ENCODE data around the gene U2SURP. TPM values are rescaled to one million over a fixed set of nuclear protein-coding genes. Genes with fewer than 3 reads are reported as not detected.
"Not testable (repeated sequence)": the region's sequence is repeated elsewhere in the genome, so short reads cannot be mapped to it uniquely, and the experiment has no call there.

Gene U2SURP
- total RNA-seq, 2 experiments from 2014 or later, result 111 to 123 TPM

GRCh38 chr3:143001034-143001368 lies 369 bp upstream of the U2SURP start:
- H3K36me3 Mint-ChIP-seq (ENCODE audit: low read depth), result peaks cover 4% of the 10 kb centered on the region
- peak overlapping the region; percentile 99 for H3K27ac Mint-ChIP-seq
- H3K4me3 Mint-ChIP-seq, result peak overlapping the region; percentile 89
- ChIA-PET CTCF (interaction anchor here (0.8 to 2.4 kb wide), 5 partner anchors 10 to 53 kb away, joined by 3 to 9 read pairs (median 3); no protein-coding TSS in a partner anchor), POLR2A (interaction anchor here (0.6 to 1.1 kb wide), 5 partner anchors 10 to 422 kb away, joined by 3 to 5 read pairs (median 4); partner anchors contain the start of gene ATR)
- peaks cover 4% of the 10 kb centered on the region for H3K27me3 Mint-ChIP-seq
- H3K4me1 Mint-ChIP-seq, result peaks cover 34% of the 10 kb centered on the region
- peak; percentile 71 for DNase-seq
- H3K9me3 Mint-ChIP-seq, result no peaks in the 10 kb centered on the region

- Mint-ChIP-seq H3K27ac (peak overlapping the region; percentile 99), H3K4me3 (peak overlapping the region; percentile 89), H3K36me3 (ENCODE audit: low read depth) (peaks cover 4% of the 10 kb centered on the region), H3K27me3 (peaks cover 4% of the 10 kb centered on the region), H3K4me1 (peaks cover 46% of the 10 kb centered on the region), H3K9me3 (no peaks in the 10 kb centered on the region)
- CTCF ChIA-PET, result interaction anchor here (0.6 to 2.4 kb wide), 11 partner anchors 9 to 857 kb away, joined by 3 to 9 read pairs (median 3); no protein-coding TSS in a partner anchor
- POLR2A ChIA-PET, result no interaction called here
- peak; percentile 22 for DNase-seq
Observed at GRCh38 chr3:143002083-143002712, 828 bp downstream of the U2SURP start.

GRCh38 chr3:143002727-143003126 lies 1.4 kb downstream of the U2SURP start:
- Mint-ChIP-seq H3K36me3 (ENCODE audit: low read depth) (peaks cover 6% of the 10 kb centered on the region), H3K27ac (peak overlapping the region; percentile 99), H3K9me3 (no peaks in the 10 kb centered on the region), H3K27me3 (peaks cover 4% of the 10 kb centered on the region), H3K4me1 (peaks cover 48% of the 10 kb centered on the region), H3K4me3 (peak overlapping the region; percentile 89)
- DNase-seq, result no peak
- CTCF ChIA-PET, result interaction anchor here (0.6 to 2.4 kb wide), 9 partner anchors 8 to 858 kb away, joined by 3 to 9 read pairs (median 3); no protein-coding TSS in a partner anchor
- POLR2A ChIA-PET, result no interaction called here

GRCh38 chr3:143004823-143005222 lies 3.5 kb downstream of the U2SURP start:
- ChIA-PET CTCF (no interaction called here), POLR2A (interaction anchor here (0.7 kb wide), 1 partner anchor 565 kb away, joined by 3 read pairs; no protein-coding TSS in a partner anchor)
- peaks cover 7% of the 10 kb centered on the region for H3K36me3 Mint-ChIP-seq (ENCODE audit: low read depth)
- H3K27me3 Mint-ChIP-seq, result no peaks in the 10 kb centered on the region
- no peak for DNase-seq
- H3K9me3 Mint-ChIP-seq, result no peaks in the 10 kb centered on the region
- H3K27ac Mint-ChIP-seq, result peak overlapping the region; percentile 28
- H3K4me1 Mint-ChIP-seq, result peaks cover 61% of the 10 kb centered on the region
- H3K4me3 Mint-ChIP-seq, result peak overlapping the region; percentile 14

GRCh38 chr3:143010024-143010423 lies 8.7 kb downstream of the U2SURP start:
- H3K9me3 Mint-ChIP-seq, result no peaks in the 10 kb centered on the region
- peaks cover 64% of the 10 kb centered on the region for H3K4me1 Mint-ChIP-seq
- no peak overlapping the region for H3K4me3 Mint-ChIP-seq
- H3K27ac Mint-ChIP-seq, result no peak overlapping the region
- no peak for DNase-seq
- no peaks in the 10 kb centered on the region for H3K27me3 Mint-ChIP-seq
- ChIA-PET CTCF (interaction anchor here (1.1 to 1.8 kb wide), 2 partner anchors 9 to 181 kb away, joined by 3 to 6 read pairs; partner anchors contain the start of gene U2SURP), POLR2A (interaction anchor here (0.5 kb wide), 1 partner anchor 8 kb away, joined by 3 read pairs; the partner anchor contains the start of gene U2SURP)
- peaks cover 24% of the 10 kb centered on the region for H3K36me3 Mint-ChIP-seq (ENCODE audit: low read depth)

- ChIA-PET CTCF (interaction anchor here (0.6 to 1.8 kb wide), 3 partner anchors 8 to 11 kb away, joined by 4 to 6 read pairs (median 5); partner anchors contain the start of gene U2SURP), POLR2A (interaction anchor here (0.7 kb wide), 1 partner anchor 10 kb away, joined by 3 read pairs; the partner anchor contains the start of gene U2SURP)
- DNase-seq, result no peak
- Mint-ChIP-seq H3K36me3 (ENCODE audit: low read depth) (peaks cover 27% of the 10 kb centered on the region), H3K4me1 (peaks cover 49% of the 10 kb centered on the region), H3K9me3 (no peaks in the 10 kb centered on the region), H3K27me3 (no peaks in the 10 kb centered on the region), H3K27ac (no peak overlapping the region), H3K4me3 (no peak overlapping the region)
Observed at GRCh38 chr3:143011705-143012104, 10.3 kb downstream of the U2SURP start.

- CTCF ChIA-PET, result interaction anchor here (0.7 to 1.8 kb wide), 3 partner anchors 12 to 621 kb away, joined by 3 to 4 read pairs (median 3); no protein-coding TSS in a partner anchor
- Mint-ChIP-seq H3K36me3 (ENCODE audit: low read depth) (peaks cover 45% of the 10 kb centered on the region), H3K27ac (no peak overlapping the region), H3K4me3 (no peak overlapping the region), H3K27me3 (no peaks in the 10 kb centered on the region), H3K9me3 (no peaks in the 10 kb centered on the region), H3K4me1 (peaks cover 28% of the 10 kb centered on the region)
- no peak for DNase-seq
- POLR2A ChIA-PET, result no interaction called here
Observed at GRCh38 chr3:143014921-143015320, 13.6 kb downstream of the U2SURP start.

GRCh38 chr3:143016321-143016972 lies 15.1 kb downstream of the U2SURP start:
- peaks cover 52% of the 10 kb centered on the region for H3K36me3 Mint-ChIP-seq (ENCODE audit: low read depth)
- POLR2A ChIA-PET, result no interaction called here
- H3K27me3 Mint-ChIP-seq, result no peaks in the 10 kb centered on the region

GRCh38 chr3:143024351-143024960 lies 23.1 kb downstream of the U2SURP start:
- no peak overlapping the region for H3K4me3 Mint-ChIP-seq
- H3K9me3 Mint-ChIP-seq, result no peaks in the 10 kb centered on the region
- CTCF ChIA-PET, result interaction anchor here (2.7 kb wide), 1 partner anchor 22 kb away, joined by 9 read pairs; the partner anchor contains the start of gene U2SURP
- peaks cover 63% of the 10 kb centered on the region for H3K36me3 Mint-ChIP-seq (ENCODE audit: low read depth)
- H3K27me3 Mint-ChIP-seq, result no peaks in the 10 kb centered on the region
- no peaks in the 10 kb centered on the region for H3K4me1 Mint-ChIP-seq
- DNase-seq, result no peak
- no peak overlapping the region for H3K27ac Mint-ChIP-seq
- POLR2A ChIA-PET, result no interaction called here

More at GRCh38 chr3:143016321-143016972, 15.1 kb downstream of the U2SURP start:
- Mint-ChIP-seq H3K4me3 (no peak overlapping the region), H3K9me3 (no peaks in the 10 kb centered on the region), H3K27ac (no peak overlapping the region), H3K4me1 (peaks cover 17% of the 10 kb centered on the region)
- CTCF ChIA-PET, result interaction anchor here (0.6 to 1.8 kb wide), 4 partner anchors 13 to 35 kb away, joined by 3 to 4 read pairs (median 4); partner anchors contain the start of gene U2SURP
- DNase-seq, result no peak

GRCh38 chr3:143031327-143031726 lies 30.0 kb downstream of the U2SURP start:
- ChIA-PET CTCF (interaction anchor here (0.7 kb wide), 1 partner anchor 822 kb away, joined by 6 read pairs; no protein-coding TSS in a partner anchor), POLR2A (no interaction called here)
- Mint-ChIP-seq H3K4me1 (peaks cover 7% of the 10 kb centered on the region), H3K27me3 (no peaks in the 10 kb centered on the region), H3K9me3 (no peaks in the 10 kb centered on the region), H3K27ac (no peak overlapping the region), H3K36me3 (ENCODE audit: low read depth) (peaks cover 59% of the 10 kb centered on the region), H3K4me3 (no peak overlapping the region)
- DNase-seq, result no peak

GRCh38 chr3:143031796-143032387 lies 30.5 kb downstream of the U2SURP start:
- H3K4me3 Mint-ChIP-seq, DNase-seq, H3K9me3 Mint-ChIP-seq, H3K27me3 Mint-ChIP-seq, POLR2A ChIA-PET, H3K27ac Mint-ChIP-seq: not testable (repeated sequence)
- CTCF ChIA-PET, result interaction anchor here (0.7 kb wide), 1 partner anchor 821 kb away, joined by 6 read pairs; no protein-coding TSS in a partner anchor
- H3K36me3 Mint-ChIP-seq (ENCODE audit: low read depth), result peaks cover 61% of the 10 kb centered on the region
- H3K4me1 Mint-ChIP-seq, result peaks cover 12% of the 10 kb centered on the region

GRCh38 chr3:143035466-143036211 lies 34.3 kb downstream of the U2SURP start:
- H3K27ac Mint-ChIP-seq, result peak overlapping the region; percentile 62
- ChIA-PET CTCF (no interaction called here), POLR2A (no interaction called here)
- no peak overlapping the region for H3K4me3 Mint-ChIP-seq
- H3K4me1 Mint-ChIP-seq, result peaks cover 13% of the 10 kb centered on the region
- peaks cover 47% of the 10 kb centered on the region for H3K36me3 Mint-ChIP-seq (ENCODE audit: low read depth)
- no peak for DNase-seq
- H3K27me3 Mint-ChIP-seq, result no peaks in the 10 kb centered on the region
- H3K9me3 Mint-ChIP-seq, result no peaks in the 10 kb centered on the region
